SKM-1 (cell line): ENCODE results near the gene COQ8B.

ENCODE experiments used
- DNase-seq: peaks from one replicate; lab custom pipeline; 2025; ENCODE audit not compliant: unreplicated experiment; lab: John Stamatoyannopoulos, UW

COQ8B gene

DNA sequence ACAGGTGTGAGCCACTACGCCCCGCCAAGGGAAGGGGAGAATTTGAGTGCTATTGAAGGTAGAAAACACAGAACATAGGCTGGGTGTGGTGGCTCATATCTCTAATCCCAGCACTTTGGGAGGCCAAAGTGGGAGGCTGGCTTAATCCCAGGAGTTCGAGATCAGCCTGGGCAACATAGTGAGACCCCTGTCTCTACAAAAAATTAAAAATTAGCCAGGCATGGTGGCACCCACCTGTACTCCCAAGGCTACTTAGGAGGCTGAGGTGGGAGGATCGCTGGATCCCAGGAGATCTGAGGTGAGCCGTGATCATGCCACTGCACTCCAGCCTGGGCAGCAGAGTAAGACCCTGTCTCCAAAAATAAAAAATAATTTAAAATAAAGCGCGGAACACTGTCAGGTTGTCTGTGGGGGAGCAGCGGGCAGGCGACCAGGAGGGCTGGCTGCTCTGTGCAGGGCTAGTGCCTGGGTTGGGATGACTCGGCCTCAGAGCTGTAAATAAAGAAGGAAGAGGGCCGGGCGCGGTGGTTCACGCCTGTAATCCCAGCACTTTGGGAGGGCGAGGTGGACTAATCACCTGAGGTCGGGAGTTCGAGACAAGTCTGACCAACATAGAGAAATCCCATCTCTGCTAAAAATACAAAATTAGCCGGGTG lies 74.5 kb downstream of the COQ8B start:
- no peak for DNase-seq
